GM21526 (cell line): ENCODE measurements around the gene HNRNPH2.
A peak's percentile ranks its signal among the peaks of the same experiment; 100 is the strongest.

Experiments
- ATAC-seq: cut with Tn5 transposase; IDR thresholded peaks from one replicate; pipeline ENCODE4 v1.9.1; 2021; ENCODE audit warnings: moderate library complexity; ENCODE audit not compliant: unreplicated experiment, low FRiP score

HNRNPH2 gene

GRCh38 chrX:101394372-101394771, 13.7 kb upstream of the HNRNPH2 start:
- no peak for ATAC-seq

DNA sequence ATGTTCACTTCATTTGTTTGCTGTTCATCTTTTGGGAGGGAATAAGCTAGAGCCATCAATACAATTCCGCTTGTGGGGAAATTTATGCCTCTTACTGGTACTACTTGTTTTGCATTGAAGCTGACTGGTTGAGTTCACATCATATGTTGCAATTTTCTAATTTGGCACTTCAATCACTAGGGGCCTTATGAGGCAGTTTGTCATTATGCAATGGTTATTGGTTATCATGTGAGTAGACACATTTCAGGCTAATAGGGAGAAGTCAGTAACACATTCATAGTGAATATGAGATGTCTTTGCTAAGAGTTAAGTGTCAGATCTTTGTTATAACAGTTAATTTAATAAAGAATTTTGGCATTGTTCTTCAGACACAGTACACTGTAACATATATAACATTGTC, 12.2 kb upstream of the HNRNPH2 start:
- no peak for ATAC-seq

DNA sequence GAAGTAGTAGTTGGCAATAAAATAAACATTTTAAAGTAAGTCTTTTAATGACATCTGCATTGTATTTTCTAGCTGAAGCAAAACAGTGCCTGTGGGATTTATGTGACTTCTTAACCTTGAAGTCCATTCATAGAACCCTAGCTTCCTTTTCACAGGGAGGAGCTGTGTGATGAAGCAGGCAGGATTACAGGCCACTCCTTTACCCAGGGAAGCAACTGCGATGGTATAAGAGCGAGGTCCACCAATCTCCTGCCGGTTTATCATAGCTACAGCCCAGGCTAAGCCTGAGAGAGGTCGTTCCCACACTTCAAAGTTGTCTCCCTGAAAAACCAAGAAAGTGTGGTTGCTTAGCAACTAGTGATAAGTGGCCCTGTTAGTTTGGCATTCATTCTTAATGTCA, 10.2 kb upstream of the HNRNPH2 start:
- ATAC-seq, result no peak

- ATAC-seq, result no peak
These were observed 9.3 kb upstream of the HNRNPH2 start for GRCh38 chrX:101398694-101399093.

DNA sequence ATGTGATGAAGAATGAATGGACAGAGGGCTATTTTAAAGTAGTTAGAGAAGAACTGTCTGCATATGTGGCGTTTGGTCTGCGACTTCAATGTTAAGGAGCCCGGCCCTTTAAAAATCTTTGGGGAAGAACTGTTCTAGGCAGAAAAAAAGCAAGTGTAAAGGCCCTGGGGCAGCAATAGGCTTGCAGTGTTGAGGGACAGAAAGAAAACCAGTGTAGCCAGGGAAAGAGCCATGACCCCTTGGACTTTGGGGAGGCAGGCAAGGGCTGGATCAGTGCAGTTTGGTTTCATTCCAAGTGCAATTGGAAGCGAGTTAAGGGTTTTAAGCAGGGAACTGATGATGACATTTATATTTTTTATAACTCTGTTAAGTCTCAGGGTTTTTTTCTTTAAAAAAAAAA, 8.2 kb upstream of the HNRNPH2 start:
- ATAC-seq, result no peak

- no peak for ATAC-seq
These were observed 765 bp upstream of the HNRNPH2 start for GRCh38 chrX:101407167-101407747.

DNA sequence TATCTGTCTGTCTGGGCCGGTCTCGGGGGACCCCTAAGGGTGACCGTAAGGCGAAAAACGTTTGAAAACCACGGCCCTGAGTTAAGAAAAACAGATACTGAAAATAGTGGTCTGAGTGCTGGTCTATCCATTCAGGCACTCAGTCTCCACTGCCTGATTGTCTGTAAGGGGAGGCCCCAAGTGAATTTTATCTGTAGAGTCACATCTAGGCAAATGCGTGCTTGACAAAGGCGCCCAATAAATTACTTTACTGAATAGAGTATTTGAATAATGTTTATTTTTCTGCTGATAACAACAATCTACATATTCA, 465 bp downstream of the HNRNPH2 start:
- peak; percentile 22 for ATAC-seq

- ATAC-seq, result no peak
These were observed 1.0 kb downstream of the HNRNPH2 start for GRCh38 chrX:101409043-101409442.

DNA sequence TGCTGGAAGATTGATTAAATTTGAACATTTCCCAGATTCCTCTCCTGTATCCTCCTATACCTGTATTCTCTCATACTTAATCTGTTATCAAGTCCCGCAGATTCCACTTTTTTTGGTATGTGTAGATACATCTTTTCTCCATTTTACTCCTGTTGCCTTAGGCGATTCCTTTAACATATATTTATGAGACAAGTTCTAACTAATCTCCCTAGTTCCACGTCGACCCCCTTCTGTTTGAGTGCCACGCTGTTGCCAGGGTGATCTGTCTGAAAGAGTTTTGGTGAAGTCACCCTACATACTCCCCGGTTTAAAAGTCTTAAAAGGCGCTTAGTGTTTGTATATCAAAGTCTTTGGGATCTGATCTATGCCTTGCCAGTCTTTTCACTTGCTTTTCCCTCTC, 2.4 kb downstream of the HNRNPH2 start:
- ATAC-seq, result no peak

DNA sequence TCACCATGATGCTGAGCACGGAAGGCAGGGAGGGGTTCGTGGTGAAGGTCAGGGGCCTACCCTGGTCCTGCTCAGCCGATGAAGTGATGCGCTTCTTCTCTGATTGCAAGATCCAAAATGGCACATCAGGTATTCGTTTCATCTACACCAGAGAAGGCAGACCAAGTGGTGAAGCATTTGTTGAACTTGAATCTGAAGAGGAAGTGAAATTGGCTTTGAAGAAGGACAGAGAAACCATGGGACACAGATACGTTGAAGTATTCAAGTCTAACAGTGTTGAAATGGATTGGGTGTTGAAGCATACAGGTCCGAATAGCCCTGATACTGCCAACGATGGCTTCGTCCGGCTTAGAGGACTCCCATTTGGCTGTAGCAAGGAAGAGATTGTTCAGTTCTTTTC, 4.0 kb downstream of the HNRNPH2 start:
- no peak for ATAC-seq

DNA sequence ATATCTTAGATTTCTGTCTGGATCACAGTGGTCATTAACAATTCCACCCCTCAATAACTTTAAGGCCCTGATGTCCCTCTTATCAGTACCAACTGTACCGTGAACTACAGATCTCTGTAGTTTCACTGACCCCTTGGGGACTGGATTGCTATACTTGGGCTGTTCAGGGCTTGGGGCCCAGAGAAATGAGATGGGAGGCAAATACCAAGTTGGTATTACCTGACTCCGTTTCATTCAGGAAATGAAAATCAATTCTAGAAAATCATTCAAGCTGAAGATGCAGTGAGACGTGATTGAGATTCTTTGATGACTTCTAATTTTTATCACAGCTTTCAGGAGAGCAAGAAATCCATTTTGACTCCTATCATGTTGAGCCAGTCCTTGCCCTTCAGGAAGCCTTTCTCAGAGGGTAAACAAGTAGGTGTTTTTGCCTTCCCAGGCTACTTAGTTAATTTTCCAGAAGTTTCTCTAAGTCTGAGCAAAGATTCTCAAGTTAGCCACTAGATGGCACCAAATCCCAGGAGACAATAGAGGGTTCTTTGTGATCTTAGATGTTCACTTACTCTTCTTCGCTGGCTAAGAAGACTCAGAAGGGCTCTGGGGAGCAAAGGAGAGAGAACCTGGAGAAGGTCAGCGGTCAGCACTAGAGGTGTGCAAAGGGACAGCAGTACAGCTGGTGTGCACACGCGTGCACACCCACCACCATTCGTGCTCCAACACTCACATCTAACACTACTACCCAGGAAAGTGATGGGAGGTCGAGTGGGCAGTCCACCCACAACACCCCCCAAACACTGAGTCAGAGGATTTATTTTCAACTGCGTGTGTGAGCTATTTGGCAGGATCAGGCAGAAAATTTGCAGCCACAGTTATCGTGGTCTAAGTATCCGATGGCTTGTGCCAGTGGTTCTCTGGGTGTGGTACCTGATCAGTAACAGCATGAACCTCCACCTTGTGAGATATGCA, 7.4 kb downstream of the HNRNPH2 start:
- ATAC-seq, result peak; percentile 64

DNA sequence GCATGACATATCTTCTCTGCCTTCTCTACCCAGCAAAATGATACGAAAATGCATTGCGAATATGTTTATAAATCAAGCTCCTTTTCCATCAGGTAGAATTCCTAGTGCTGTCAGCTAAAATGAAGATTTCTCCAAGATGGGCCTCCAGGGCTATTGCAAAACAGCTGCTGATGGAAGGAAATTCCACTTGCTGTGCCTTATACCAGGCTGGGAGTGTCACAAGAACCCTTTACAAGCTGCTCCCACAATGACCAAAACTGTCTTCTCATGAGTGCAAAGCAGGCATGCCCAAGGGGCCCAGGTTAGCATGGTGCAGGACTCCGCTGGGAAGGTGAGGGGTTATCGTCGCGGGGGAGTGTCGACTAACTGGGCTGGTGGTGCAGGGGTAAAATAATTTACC, 8.7 kb downstream of the HNRNPH2 start:
- ATAC-seq, result no peak

DNA sequence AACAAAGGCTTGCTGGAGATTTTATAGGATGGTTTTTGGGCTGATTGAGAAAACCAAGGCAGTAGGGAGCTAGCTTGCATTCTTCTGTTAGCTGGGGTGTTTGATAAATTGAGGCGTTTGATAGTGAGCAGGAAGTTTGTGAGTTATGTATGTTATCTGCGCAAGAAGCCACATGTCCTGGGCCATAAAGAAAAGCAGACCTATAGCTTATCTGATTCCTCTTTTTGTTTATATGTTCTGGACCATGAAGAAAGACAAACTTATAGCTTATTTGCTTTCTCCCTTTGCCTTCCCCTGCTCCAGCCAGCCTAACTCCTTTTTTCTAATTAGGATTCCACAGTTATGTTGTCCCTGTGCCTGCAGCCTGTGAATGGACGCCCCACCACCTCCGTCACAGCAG, 9.2 kb downstream of the HNRNPH2 start:
- ATAC-seq, result no peak

DNA sequence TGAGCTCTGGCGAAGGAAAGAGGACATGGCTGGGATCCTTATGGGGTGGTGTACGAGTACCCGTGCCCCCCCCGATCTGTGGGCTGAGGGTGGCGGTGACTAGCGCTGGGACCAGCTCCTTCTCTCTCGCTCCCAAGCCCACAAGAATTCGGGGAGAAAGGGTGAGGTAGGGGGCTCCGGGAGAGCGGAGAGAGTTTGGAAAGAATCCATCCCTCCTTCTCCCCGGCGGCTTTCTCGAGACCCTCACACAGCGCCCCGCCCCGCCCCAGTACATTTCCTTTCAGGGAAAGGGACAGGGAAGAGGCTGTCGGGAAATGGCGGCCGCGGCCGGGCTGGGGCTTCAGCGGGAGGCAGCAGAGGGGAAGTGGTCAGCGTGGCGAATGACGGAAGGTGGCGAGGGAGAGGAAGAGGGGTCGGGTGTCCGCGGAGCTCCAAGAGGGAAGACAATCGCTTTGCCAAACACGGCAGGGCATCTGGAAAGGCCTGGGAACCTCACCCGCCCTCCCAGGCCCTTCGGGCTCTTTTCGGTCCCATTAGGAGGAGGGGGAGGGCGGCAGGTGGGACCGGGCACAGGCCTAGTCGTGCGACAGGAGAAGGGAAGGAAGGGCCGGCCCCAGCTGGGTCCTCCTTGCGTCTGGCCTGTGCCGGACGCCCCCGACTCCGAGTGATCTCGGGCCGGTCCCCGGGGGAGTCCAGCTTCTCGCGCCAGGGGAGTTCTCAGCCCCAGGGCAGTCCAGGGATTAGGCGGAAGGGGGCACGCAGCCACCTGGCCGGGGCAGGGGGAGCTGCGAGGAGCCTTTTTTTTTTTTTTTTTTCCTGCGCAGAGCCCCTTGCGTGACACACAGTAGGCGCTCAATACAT, 10.2 kb downstream of the HNRNPH2 start:
- no peak for ATAC-seq

- ATAC-seq, result no peak
These were observed 11.5 kb downstream of the HNRNPH2 start for GRCh38 chrX:101419489-101419888.

- no peak for ATAC-seq
These were observed 19.9 kb downstream of the HNRNPH2 start for GRCh38 chrX:101427954-101428353.

DNA sequence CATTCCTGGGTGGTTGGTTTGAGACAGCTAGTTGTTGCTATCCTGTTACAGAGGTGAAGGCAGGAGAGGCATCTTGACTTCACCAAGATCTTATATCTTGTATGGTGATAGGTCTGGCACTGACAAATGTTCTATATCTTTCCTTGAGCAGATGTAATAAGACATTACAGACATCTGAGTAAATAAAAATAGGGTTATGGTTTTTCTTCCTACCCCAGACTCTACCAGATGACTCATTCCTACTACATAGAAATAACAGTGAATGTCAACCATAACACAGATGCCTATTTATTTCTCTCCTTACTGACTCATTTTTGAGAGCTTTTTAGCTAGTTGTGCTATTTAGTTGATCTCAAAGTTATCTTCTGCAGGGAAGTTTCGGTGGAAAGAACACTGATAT, 21.9 kb downstream of the HNRNPH2 start:
- ATAC-seq, result peak; percentile 42

- peak; percentile 82 for ATAC-seq
These were observed 22.5 kb downstream of the HNRNPH2 start for GRCh38 chrX:101430457-101431078.

DNA sequence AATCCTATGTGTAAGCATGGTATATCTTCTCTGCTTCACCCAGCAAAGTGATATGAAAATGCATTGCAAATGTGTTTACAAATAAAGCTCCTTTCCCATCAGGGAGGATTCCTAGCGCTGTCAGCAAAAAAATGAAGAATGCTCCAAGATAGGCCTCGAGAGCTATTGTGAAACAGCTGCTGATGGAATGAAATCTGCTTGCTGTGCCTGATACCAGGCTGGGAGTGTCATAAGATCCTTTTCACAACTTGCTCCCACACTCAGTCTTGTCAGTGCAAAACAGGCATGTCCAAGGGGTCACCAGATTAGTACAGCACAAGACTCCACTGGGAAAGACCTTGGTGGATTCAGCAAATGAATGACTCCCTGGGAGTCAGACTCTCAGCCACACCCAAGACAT, 34.1 kb downstream of the HNRNPH2 start:
- no peak for ATAC-seq

GRCh38 chrX:101449279-101449678, 41.3 kb downstream of the HNRNPH2 start:
- no peak for ATAC-seq

- no peak for ATAC-seq
These were observed 42.1 kb downstream of the HNRNPH2 start for GRCh38 chrX:101450085-101450484.
